HepG2 (cell line): ENCODE data around the gene CPS1. TPM values are rescaled to one million over a fixed set of nuclear protein-coding genes. Genes with fewer than 3 reads are reported as not detected.

Source experiments
- ATAC-seq: fragments of 200-7000 bp; cut with Tn5 transposase; 3 replicates; pipeline ENCODE4 v1.9.1; 2020; ENCODE audit warnings: mild to moderate bottlenecking, moderate library complexity
- BruUV-seq: library from RNA; stranded (reverse); fragments of 400-500 nt; replicated peaks from 2 replicates; lab custom pipeline; 2021; lab: Mats Ljungman, UMichigan
- CTCF ChIA-PET: fragments of 300-600 bp; formaldehyde crosslinking; extraction: SDS; loops from one replicate; lab custom pipeline; 2021; ENCODE audit warnings: low total read pairs, inconsistent platforms, low intra/inter-chr PET ratio; lab: Yijun Ruan, JAX
- POLR2A ChIA-PET: fragments of 350-600 bp; sonication (Branson Sonifier 250); formaldehyde crosslinking; loops from one replicate; lab custom pipeline; 2020; ENCODE audit warnings: antibody characterized with exemption, inconsistent platforms; lab: Yijun Ruan, JAX
- DNase-seq: peaks from one replicate; pipeline ENCODE4 v3.0.0-alpha.2; 2015; ENCODE audit warnings: low spot score
- FAIRE-seq: peaks from 3 replicates; lab custom pipeline; 2011; peaks lifted over from hg19 to GRCh38; lab: Jason Lieb, UNC
- H2AFZ ChIP-seq: one replicate; pipeline ENCODE4 v1.6.1; 2011; ENCODE audit warnings: low read length, inconsistent platforms
- H3K27ac ChIP-seq: fragments of 300-600 bp; 3 replicates; pipeline ENCODE4 v1.8.0; 2011; ENCODE audit warnings: mixed run types, mild to moderate bottlenecking, mixed read lengths, low read length, inconsistent platforms; ENCODE audit not compliant: insufficient read depth; ENCODE audit errors: extremely low read length
- H3K27me3 ChIP-seq, 2 experiments: fragments of 200-600 bp in 1 of 2; 2 replicates in 1 of 2; 3 replicates in 1 of 2; pipeline versions ENCODE4 v1.6.0 to v1.8.0; 2011; ENCODE audit warnings: low read length in 2 of 2, mild to moderate bottlenecking in 2 of 2, moderate library complexity in 2 of 2, inconsistent platforms in 1 of 2; ENCODE audit not compliant: insufficient read depth in 2 of 2, control insufficient read depth in 1 of 2
- H3K36me3 ChIP-seq, 2 experiments: fragments of 200-600 bp in 1 of 2; replicated peaks in 1 of 2; 2 replicates in 1 of 2; 3 replicates in 1 of 2; pipeline versions ENCODE4 v1.5.1 to v1.8.0; 2011; ENCODE audit warnings: low read length in 2 of 2, inconsistent platforms in 1 of 2; ENCODE audit not compliant: insufficient read depth in 2 of 2, control insufficient read depth in 1 of 2
- H3K4me1 ChIP-seq: 2 replicates; pipeline ENCODE4 v1.5.1; 2012; ENCODE audit warnings: low read length, inconsistent platforms; ENCODE audit not compliant: insufficient read depth
- H3K4me2 ChIP-seq: 2 replicates; pipeline ENCODE4 v1.6.0; 2011; ENCODE audit warnings: low read depth, low read length, inconsistent platforms
- H3K4me3 ChIP-seq, 3 experiments: fragments of 200-600 bp in 1 of 3; sonication (generic), shearing (Covaris generic) in 1 of 3; replicated peaks in 1 of 3; 2 replicates each; pipeline ENCODE4 v1.5.1; 2011 to 2016; ENCODE audit warnings: low read length in 3 of 3, inconsistent platforms in 2 of 3, low read depth in 2 of 3, mild to moderate bottlenecking in 2 of 3, control low read depth in 1 of 3, mixed read lengths in 1 of 3; ENCODE audit not compliant: insufficient read depth in 1 of 3
- H3K79me2 ChIP-seq: one replicate; pipeline ENCODE4 v1.6.1; 2011; ENCODE audit warnings: low read length, inconsistent platforms; ENCODE audit not compliant: insufficient read depth
- H3K9ac ChIP-seq: 2 replicates; pipeline ENCODE4 v1.6.0; 2011; ENCODE audit warnings: mild to moderate bottlenecking, low read depth, low read length, inconsistent platforms; ENCODE audit not compliant: insufficient read depth
- H3K9me3 ChIP-seq: 2 replicates; pipeline ENCODE4 v1.5.1; 2012; ENCODE audit warnings: mild to moderate bottlenecking, low read length
- H4K20me1 ChIP-seq: 2 replicates; pipeline ENCODE4 v1.6.0; 2011; ENCODE audit warnings: inconsistent platforms, mild to moderate bottlenecking, low read length, moderate library complexity; ENCODE audit not compliant: insufficient read depth
- CEBPB ChIP-seq: IDR thresholded peaks from 2 replicates; pipeline ENCODE4 v1.6.1; 2011; ENCODE audit warnings: low read depth, low read length, improper control_type of control experiment, borderline replicate concordance
- HMG20B ChIP-seq: conservative IDR thresholded peaks from 2 replicates; pipeline ENCODE4 v1.6.1; 2016; ENCODE audit warnings: missing genetic modification reagents, missing compliant biosample characterization
- MED1 ChIP-seq: sonication (generic); formaldehyde crosslinking; IDR thresholded peaks from 2 replicates; pipeline ENCODE4 v1.4.0; 2020; ENCODE audit warnings: missing genetic modification reagents
- RFX5 ChIP-seq: IDR thresholded peaks from 2 replicates; pipeline ENCODE4 v1.6.1; 2011; ENCODE audit warnings: low read depth, low read length, improper control_type of control experiment
- SIX4 ChIP-seq: sonication (generic); formaldehyde crosslinking; IDR thresholded peaks from 2 replicates; pipeline ENCODE4 v1.4.0; 2020; ENCODE audit warnings: missing genetic modification reagents
- SMARCE1 ChIP-seq: fragments of 450-650 bp; IDR thresholded peaks from 2 replicates; pipeline ENCODE4 v1.6.1; 2017; ENCODE audit warnings: borderline replicate concordance
- SRSF1 ChIP-seq: fragments of 200-400 bp; formaldehyde crosslinking; optimal IDR thresholded peaks from 2 replicates; pipeline ENCODE3; 2017; ENCODE audit warnings: mild to moderate bottlenecking, low read depth, low read length, moderate library complexity
- ZBTB20 ChIP-seq: sonication (generic); formaldehyde crosslinking; IDR thresholded peaks from 2 replicates; pipeline ENCODE4 v1.8.1; 2023; ENCODE audit warnings: missing genetic modification reagents, low read depth, mild to moderate bottlenecking, borderline replicate concordance
- ZNF260 ChIP-seq: sonication (generic); formaldehyde crosslinking; IDR thresholded peaks from 2 replicates; pipeline ENCODE4 v1.4.0; 2020; ENCODE audit warnings: missing genetic modification reagents, low read depth, mild to moderate bottlenecking, borderline replicate concordance
- WGBS: methylation state at CpG from one replicate; pipeline ENCODE4 v1.1.6; 2017; ENCODE audit warnings: low lambda C conversion rate; 5-methylcytosine and 5-hydroxymethylcytosine counted together
- in situ Hi-C: cut with HindIII; loops from 2 replicates; pipeline ENCODE4 v1.10.0; 2017; ENCODE audit warnings: low pct_unique_long_range_greater_than_20kb; ENCODE audit not compliant: extremely low pct_ligation_motif_present
- intact Hi-C: fragments of 100-400 bp; cut with micrococcal nuclease; formaldehyde crosslinking; loops from one replicate; pipeline ENCODE4 v1.10.0; 2022; ENCODE audit not compliant: unreplicated experiment
- polyA plus RNA-seq, 8 experiments: library from polyadenylated mRNA; depleted of rRNA in 3 of 8; stranded (reverse) in 7 of 8; unstranded in 1 of 8; fragments of >200 nt; fragmentation: Illumina TruSeq in 4 of 8; extraction: Trizol in 4 of 8; gene quantifications; 2 replicates each; pipeline versions ENCODE4 v1.2.1 to v1.2.3, GENCODE V29; 2011 to 2016; ENCODE audit warnings: low read depth in 4 of 8, missing spikeins in 1 of 8, mixed read lengths in 1 of 8; ENCODE audit not compliant: insufficient read depth in 1 of 8
- total RNA-seq, 5 experiments: library from RNA; depleted of rRNA; stranded (reverse); fragments of >200 nt; fragmentation: Illumina TruSeq; extraction: Trizol; gene quantifications; 2 replicates each; pipeline ENCODE4 v1.2.3, GENCODE V29; 2016; ENCODE audit warnings: low read depth in 1 of 5
- TF ChIP-seq, protein P1 (sequence below): sonication (generic); formaldehyde crosslinking; IDR thresholded peaks from 2 replicates; pipeline ENCODE4 v1.4.0; 2020; ENCODE audit warnings: missing genetic modification reagents

CPS1 gene
- total and polyA plus RNA-seq, 2 of the 13 experiments (the other 11 are each of a cell fraction or from before 2014, with no cell fraction given) = 24.4 to 51.7 TPM

GRCh38 chr2:210718503-210718902 lies 162.1 kb downstream of the CPS1 start:
- H4K20me1 ChIP-seq = no peaks in the 10 kb centered on the region
- TF ChIP-seq ZBTB20 (CRISPR knock-in tag) (no peak), SRSF1 (no peak), MED1 (CRISPR knock-in tag) (no peak), HMG20B (CRISPR knock-in tag) (no peak), SIX4 (CRISPR knock-in tag) (no peak)
- TF ChIP-seq, protein P1, sequence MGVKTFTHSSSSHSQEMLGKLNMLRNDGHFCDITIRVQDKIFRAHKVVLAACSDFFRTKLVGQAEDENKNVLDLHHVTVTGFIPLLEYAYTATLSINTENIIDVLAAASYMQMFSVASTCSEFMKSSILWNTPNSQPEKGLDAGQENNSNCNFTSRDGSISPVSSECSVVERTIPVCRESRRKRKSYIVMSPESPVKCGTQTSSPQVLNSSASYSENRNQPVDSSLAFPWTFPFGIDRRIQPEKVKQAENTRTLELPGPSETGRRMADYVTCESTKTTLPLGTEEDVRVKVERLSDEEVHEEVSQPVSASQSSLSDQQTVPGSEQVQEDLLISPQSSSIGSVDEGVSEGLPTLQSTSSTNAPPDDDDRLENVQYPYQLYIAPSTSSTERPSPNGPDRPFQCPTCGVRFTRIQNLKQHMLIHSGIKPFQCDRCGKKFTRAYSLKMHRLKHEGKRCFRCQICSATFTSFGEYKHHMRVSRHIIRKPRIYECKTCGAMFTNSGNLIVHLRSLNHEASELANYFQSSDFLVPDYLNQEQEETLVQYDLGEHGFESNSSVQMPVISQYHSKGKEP (CRISPR knock-in tag) = no peak
- POLR2A ChIA-PET = no interaction called here
- H3K4me3 ChIP-seq = no peak overlapping the region
- H2AFZ ChIP-seq = no peak overlapping the region
- no TSS peak for BruUV-seq
- in situ Hi-C loops (no loop called here), intact Hi-C loops (no loop called here)
- H3K27ac ChIP-seq = no peak overlapping the region
- H3K9me3 ChIP-seq = no peaks in the 10 kb centered on the region
- no peak for ATAC-seq
- H3K4me2 ChIP-seq = no peak overlapping the region
- H3K27me3 ChIP-seq = no peaks in the 10 kb centered on the region
- 0% methylated on average over 3 of the region's 3 CpGs for WGBS
- no peaks in the 10 kb centered on the region for H3K79me2 ChIP-seq
- H3K9ac ChIP-seq = no peak overlapping the region
- no peaks in the 10 kb centered on the region for H3K4me1 ChIP-seq
- no peak for FAIRE-seq
- CTCF ChIA-PET = no interaction called here
- DNase-seq = no peak
- H3K36me3 ChIP-seq = no peaks in the 10 kb centered on the region

DNA sequence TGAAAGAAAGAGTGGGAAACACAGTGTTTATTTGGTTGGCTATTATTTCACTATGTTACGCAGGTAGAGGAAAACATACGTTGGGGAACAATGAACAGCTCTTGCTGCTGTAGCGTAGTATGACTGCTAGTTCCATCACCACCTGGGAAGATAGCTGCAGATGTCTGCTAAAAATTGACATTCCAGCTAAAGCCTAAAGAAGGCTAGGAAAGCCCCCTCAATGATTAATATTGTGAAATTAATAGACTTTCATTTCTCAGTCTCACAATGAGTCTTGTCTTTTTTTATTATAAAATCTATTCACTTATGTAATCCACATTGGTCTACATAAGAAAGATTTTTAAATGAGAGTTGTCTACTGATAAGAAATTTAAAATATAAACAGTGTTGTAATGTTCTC lies 165.7 kb downstream of the CPS1 start:
- Histone ChIP-seq H3K27ac (no peak overlapping the region), H3K9ac (no peak overlapping the region), H3K27me3 (no peaks in the 10 kb centered on the region), H3K36me3 (no peaks in the 10 kb centered on the region), H3K4me2 (no peak overlapping the region), H3K79me2 (no peaks in the 10 kb centered on the region), H3K4me1 (no peaks in the 10 kb centered on the region), H2AFZ (no peak overlapping the region), H3K9me3 (no peaks in the 10 kb centered on the region), H3K4me3 (no peak overlapping the region), H4K20me1 (no peaks in the 10 kb centered on the region)
- DNase-seq = no peak
- POLR2A ChIA-PET = no interaction called here
- no peak for ATAC-seq
- BruUV-seq = no TSS peak
- 85% methylated on average over 3 of the region's 3 CpGs for WGBS
- TF ChIP-seq RFX5 (no peak), SMARCE1 (no peak), CEBPB (0 out of 2 replicates have a peak, but pooled peaks have one; percentile 4), ZNF260 (no peak)
- CTCF ChIA-PET = no interaction called here
- intact Hi-C loops (no loop called here), in situ Hi-C loops (no loop called here)
- FAIRE-seq = no peak
